ENCODE results near the gene EPHX1.

DNA sequence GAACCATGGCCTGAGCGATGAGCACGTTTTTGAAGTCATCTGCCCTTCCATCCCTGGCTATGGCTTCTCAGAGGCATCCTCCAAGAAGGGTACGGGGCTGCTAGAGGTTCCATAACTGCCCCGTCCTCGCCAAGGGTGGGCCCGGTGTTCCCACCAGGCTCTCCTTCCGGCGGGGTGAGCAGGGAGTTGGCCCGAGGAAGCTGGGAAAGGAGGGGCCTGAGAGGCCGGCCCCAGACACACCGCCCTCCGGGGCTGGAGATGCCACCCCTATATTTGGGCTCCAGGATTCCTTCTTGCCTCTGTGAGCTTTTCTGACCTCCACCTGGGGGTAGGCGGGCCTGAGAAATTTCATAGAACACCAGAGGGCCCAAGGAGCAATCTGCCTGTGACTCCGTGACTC, 28.9 kb downstream of the EPHX1 start:
- no peak for TF ChIP-seq POLR2AphosphoS5 (IDR thresholded peaks at IDR 0.05)
- TF ChIP-seq EP300 (IDR thresholded peaks at IDR 0.05): no peak

Data from suprapubic skin (tissue), 4 donors.